Kidney epithelial cell (primary cell): Measurements from ENCODE around the gene DHRS3. TPM values are rescaled to one million over a fixed set of nuclear protein-coding genes. Genes with fewer than 3 reads are reported as not detected.
"Not testable (repeated sequence)": the region's sequence is repeated elsewhere in the genome, so short reads cannot be mapped to it uniquely, and the experiment has no call there.

ENCODE experiments used
- DNase-seq: peaks from one replicate; pipeline ENCODE4 v3.0.0-alpha.2; 2010; ENCODE audit warnings: low read depth
- H3K27me3 ChIP-seq: 2 replicates; pipeline ENCODE4 v1.6.0; 2011; ENCODE audit warnings: low read length; ENCODE audit not compliant: control insufficient read depth, insufficient read depth
- H3K36me3 ChIP-seq: 2 replicates; pipeline ENCODE4 v1.5.1; 2011; ENCODE audit warnings: low read length; ENCODE audit not compliant: control insufficient read depth, insufficient read depth
- H3K4me3 ChIP-seq: 2 replicates; pipeline ENCODE4 v1.5.1; 2011; ENCODE audit warnings: low read depth, mild to moderate bottlenecking, control low read depth, low read length
- CTCF ChIP-seq: IDR thresholded peaks from 2 replicates; pipeline ENCODE4 v1.5.1; 2011; ENCODE audit warnings: mild to moderate bottlenecking, moderate library complexity, low read length, control low read depth, inconsistent platforms; ENCODE audit not compliant: insufficient read depth, poor library complexity, severe bottlenecking
- total RNA-seq: library from RNA; depleted of rRNA; stranded (reverse); fragments of >200 nt; gene quantifications from 2 replicates; pipeline ENCODE4 v1.2.3, GENCODE V29; 2015

Gene DHRS3
- total RNA-seq, 1 donor from 2014 or later: 37.4 TPM

- no peak for TF ChIP-seq CTCF
- DNase-seq: no peak
- Histone ChIP-seq H3K27me3 (no peaks in the 10 kb centered on the region), H3K36me3 (peaks cover 1% of the 10 kb centered on the region), H3K4me3 (no peak overlapping the region)
Observed at GRCh38 chr1:12565094-12565965, 52.7 kb downstream of the DHRS3 start.

GRCh38 chr1:12564251-12564650, 53.8 kb downstream of the DHRS3 start:
- H3K27me3 ChIP-seq, H3K36me3 ChIP-seq, DNase-seq, H3K4me3 ChIP-seq: not testable (repeated sequence)

GRCh38 chr1:12562955-12563576, 54.9 kb downstream of the DHRS3 start:
- no peak for TF ChIP-seq CTCF
- no peak for DNase-seq
- Histone ChIP-seq H3K4me3 (no peak overlapping the region), H3K27me3 (no peaks in the 10 kb centered on the region), H3K36me3 (peaks cover 1% of the 10 kb centered on the region)

GRCh38 chr1:12561121-12561520, 56.9 kb downstream of the DHRS3 start:
- no peaks in the 10 kb centered on the region for H3K27me3 ChIP-seq
- H3K4me3 ChIP-seq: no peak overlapping the region
- H3K36me3 ChIP-seq: no peaks in the 10 kb centered on the region
- DNase-seq: no peak
- TF ChIP-seq CTCF: no peak

- no peak overlapping the region for H3K4me3 ChIP-seq
- TF ChIP-seq CTCF: no peak
- DNase-seq: no peak
Observed at GRCh38 chr1:12556957-12557935, 60.8 kb downstream of the DHRS3 start.

GRCh38 chr1:12556368-12556930, 61.6 kb downstream of the DHRS3 start:
- TF ChIP-seq CTCF: no peak
- H3K36me3 ChIP-seq: no peaks in the 10 kb centered on the region
- H3K27me3 ChIP-seq: no peaks in the 10 kb centered on the region
- DNase-seq: peak; percentile 44
- no peak overlapping the region for H3K4me3 ChIP-seq

More at GRCh38 chr1:12556957-12557935, 60.8 kb downstream of the DHRS3 start:
- Histone ChIP-seq H3K27me3 (no peaks in the 10 kb centered on the region), H3K36me3 (no peaks in the 10 kb centered on the region)
